Fibroblast of mammary gland (primary cell): Measurements from ENCODE around the gene ENTPD8.

Experiments used
- DNase-seq: peaks from one replicate; pipeline ENCODE4 v3.0.0-alpha.2; 2010; ENCODE audit warnings: low read depth
- H3K4me3 ChIP-seq: 2 replicates; pipeline ENCODE4 v1.5.1; 2011; ENCODE audit warnings: low read depth, mild to moderate bottlenecking, low read length, moderate library complexity; ENCODE audit not compliant: control insufficient read depth
- TF ChIP-seq, protein P1 (sequence below): conservative IDR thresholded peaks from 2 replicates; pipeline ENCODE4 v1.5.1; 2011; ENCODE audit warnings: low read depth, low read length, inconsistent platforms; ENCODE audit not compliant: control insufficient read depth, insufficient read depth

Gene ENTPD8

DNA sequence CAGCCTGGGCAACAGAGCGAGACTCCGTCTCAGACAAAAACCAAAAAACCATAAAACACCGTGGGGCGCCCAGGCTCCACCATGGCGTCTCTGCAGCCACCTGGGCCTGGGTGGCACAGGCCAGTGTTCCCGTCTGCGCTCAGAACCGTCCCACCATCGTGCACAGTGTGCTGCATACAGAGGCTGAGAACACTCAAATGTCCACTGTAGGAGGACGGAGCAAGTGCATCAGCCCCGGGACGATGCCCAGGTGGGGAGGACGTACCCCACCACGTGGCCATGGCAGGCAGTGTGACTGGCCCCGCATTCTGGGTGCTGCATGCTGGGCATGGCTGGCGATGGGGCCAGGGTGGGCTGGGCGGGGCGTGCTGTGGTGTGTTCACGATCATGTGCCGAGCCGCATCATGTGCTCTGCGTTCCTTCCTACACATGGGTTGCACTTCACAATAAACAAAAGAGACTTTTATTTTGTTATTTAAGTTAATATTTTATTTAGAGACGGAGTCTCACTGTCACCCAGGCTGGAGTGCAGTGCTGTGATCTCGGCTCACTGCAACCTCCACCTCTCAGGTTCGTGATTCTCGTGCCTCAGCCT is 56.0 kb downstream of the ENTPD8 start:
- H3K4me3 ChIP-seq, result no peak overlapping the region
- TF ChIP-seq, protein P1, sequence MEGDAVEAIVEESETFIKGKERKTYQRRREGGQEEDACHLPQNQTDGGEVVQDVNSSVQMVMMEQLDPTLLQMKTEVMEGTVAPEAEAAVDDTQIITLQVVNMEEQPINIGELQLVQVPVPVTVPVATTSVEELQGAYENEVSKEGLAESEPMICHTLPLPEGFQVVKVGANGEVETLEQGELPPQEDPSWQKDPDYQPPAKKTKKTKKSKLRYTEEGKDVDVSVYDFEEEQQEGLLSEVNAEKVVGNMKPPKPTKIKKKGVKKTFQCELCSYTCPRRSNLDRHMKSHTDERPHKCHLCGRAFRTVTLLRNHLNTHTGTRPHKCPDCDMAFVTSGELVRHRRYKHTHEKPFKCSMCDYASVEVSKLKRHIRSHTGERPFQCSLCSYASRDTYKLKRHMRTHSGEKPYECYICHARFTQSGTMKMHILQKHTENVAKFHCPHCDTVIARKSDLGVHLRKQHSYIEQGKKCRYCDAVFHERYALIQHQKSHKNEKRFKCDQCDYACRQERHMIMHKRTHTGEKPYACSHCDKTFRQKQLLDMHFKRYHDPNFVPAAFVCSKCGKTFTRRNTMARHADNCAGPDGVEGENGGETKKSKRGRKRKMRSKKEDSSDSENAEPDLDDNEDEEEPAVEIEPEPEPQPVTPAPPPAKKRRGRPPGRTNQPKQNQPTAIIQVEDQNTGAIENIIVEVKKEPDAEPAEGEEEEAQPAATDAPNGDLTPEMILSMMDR, result no peak
- no peak for DNase-seq
